MM.1S (cell line): ENCODE measurements around the gene TOX2.

ENCODE experiments used
- CTCF ChIP-seq: fragments of 300-600 bp; sonication (generic); IDR thresholded peaks from 2 replicates; pipeline ENCODE4 v1.5.1; 2016; ENCODE audit warnings: antibody characterized with exemption, low read length, mixed read lengths
- EZH2 ChIP-seq: fragments of 300-600 bp; sonication (generic); optimal IDR thresholded peaks from 2 replicates; pipeline ENCODE3; 2017; ENCODE audit warnings: low read depth, mild to moderate bottlenecking, antibody characterized with exemption, low read length, mixed read lengths
- EZH2phosphoT487 ChIP-seq: fragments of 300-600 bp; sonication (generic); IDR thresholded peaks from 2 replicates; pipeline ENCODE4 v1.6.1; 2018; ENCODE audit warnings: antibody characterized with exemption, low read length

- TF ChIP-seq CTCF (no peak), EZH2phosphoT487 (no peak), EZH2 (no peak)
These were observed 22.2 kb downstream of the TOX2 start for GRCh38 chr20:43936805-43937204.
